Measurements from ENCODE around the gene TMPRSS11B. TPM values are rescaled to one million over a fixed set of nuclear protein-coding genes. Genes with fewer than 3 reads are reported as not detected.
"Not testable (repeated sequence)": the region's sequence is repeated elsewhere in the genome, so short reads cannot be mapped to it uniquely, and the experiment has no call there.

Gene TMPRSS11B
- total RNA-seq, 4 donors from 2014 or later: not detected

DNA sequence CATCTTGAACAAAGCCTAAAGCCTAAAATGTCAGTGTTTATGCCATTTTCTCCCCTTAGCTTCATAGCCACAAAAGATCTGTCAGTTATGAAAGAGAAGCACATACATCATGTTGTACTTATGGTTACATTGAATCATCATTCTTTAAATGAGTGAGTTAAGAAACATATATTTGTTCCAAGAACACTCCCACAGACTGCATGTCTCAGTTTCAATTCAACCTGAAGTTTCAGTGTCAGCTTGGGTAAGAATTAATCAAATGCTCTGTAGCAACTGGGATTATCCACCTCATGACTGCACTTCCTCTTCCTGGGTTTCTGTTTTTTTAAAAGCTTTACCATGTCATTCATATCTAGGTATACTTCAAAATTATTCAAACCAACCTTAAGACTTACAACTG is 3.9 kb upstream of the TMPRSS11B start:
- no peak overlapping the region for H3K4me3 ChIP-seq (ENCODE audit: low read depth, poor library complexity, severe bottlenecking)
- intact Hi-C loops (cut with DNase I; ENCODE audit: low total_unique reads): no loop called here
- no peak for DNase-seq (ENCODE audit: low spot score in 2 of 2)
- no peak for TF ChIP-seq POLR2A (IDR thresholded peaks at IDR 0.05)
- TF ChIP-seq, protein P1, sequence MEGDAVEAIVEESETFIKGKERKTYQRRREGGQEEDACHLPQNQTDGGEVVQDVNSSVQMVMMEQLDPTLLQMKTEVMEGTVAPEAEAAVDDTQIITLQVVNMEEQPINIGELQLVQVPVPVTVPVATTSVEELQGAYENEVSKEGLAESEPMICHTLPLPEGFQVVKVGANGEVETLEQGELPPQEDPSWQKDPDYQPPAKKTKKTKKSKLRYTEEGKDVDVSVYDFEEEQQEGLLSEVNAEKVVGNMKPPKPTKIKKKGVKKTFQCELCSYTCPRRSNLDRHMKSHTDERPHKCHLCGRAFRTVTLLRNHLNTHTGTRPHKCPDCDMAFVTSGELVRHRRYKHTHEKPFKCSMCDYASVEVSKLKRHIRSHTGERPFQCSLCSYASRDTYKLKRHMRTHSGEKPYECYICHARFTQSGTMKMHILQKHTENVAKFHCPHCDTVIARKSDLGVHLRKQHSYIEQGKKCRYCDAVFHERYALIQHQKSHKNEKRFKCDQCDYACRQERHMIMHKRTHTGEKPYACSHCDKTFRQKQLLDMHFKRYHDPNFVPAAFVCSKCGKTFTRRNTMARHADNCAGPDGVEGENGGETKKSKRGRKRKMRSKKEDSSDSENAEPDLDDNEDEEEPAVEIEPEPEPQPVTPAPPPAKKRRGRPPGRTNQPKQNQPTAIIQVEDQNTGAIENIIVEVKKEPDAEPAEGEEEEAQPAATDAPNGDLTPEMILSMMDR (IDR thresholded peaks at IDR 0.05): no peak

DNA sequence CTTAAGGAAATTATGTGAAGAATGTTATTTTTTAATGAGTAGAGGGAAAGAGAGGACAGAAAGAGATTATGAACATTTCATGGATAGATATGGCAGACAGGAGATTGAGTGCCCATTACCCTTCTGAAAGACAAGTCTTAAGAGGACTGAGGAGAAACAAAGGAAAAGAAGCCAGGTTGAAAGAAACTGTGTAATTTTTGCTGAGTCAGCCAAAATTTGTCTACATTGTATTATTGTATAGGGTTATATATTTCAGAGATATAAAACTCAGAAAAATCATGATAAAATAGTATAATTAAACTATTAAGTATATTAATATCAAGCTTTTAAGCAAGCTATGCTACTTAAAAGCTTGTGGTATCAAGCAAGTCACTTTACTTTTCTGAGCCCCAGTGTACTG is 4.9 kb downstream of the TMPRSS11B start:
- intact Hi-C loops (cut with DNase I; ENCODE audit: low total_unique reads): no loop called here
- no peak for TF ChIP-seq POLR2A (IDR thresholded peaks at IDR 0.05)
- TF ChIP-seq, protein P1 (IDR thresholded peaks at IDR 0.05): no peak
- DNase-seq (ENCODE audit: low spot score in 2 of 2): no peak
- H3K4me3 ChIP-seq (ENCODE audit: low read depth, poor library complexity, severe bottlenecking): no peak overlapping the region

DNA sequence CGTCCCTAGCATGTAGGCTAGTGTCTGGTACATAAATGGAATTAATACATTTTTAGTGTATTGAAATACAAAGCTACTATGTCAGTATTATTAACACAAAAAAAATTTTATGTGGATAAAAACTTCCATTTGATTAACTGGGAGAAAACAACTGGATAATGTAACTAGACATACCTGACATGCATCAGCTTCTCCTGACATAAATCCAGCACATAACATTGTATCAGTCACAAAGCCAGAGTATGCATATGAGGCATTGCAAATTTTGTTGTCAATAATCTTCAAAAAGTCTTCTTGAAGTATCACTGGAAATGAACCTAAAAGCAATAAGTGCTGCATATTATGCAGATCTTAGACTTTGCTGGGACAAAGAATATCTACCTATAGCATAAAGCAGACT is 16.9 kb downstream of the TMPRSS11B start:
- WGBS, 2 donors: 53 to 60% methylated on average over 1 of the region's 1 CpG
- DNase-seq (ENCODE audit: low spot score in 2 of 2): no peak
- no peak for TF ChIP-seq POLR2A (IDR thresholded peaks at IDR 0.05)
- H3K4me3 ChIP-seq (ENCODE audit: low read depth, poor library complexity, severe bottlenecking): no peak overlapping the region
- intact Hi-C loops (cut with DNase I; ENCODE audit: low total_unique reads): no loop called here

DNA sequence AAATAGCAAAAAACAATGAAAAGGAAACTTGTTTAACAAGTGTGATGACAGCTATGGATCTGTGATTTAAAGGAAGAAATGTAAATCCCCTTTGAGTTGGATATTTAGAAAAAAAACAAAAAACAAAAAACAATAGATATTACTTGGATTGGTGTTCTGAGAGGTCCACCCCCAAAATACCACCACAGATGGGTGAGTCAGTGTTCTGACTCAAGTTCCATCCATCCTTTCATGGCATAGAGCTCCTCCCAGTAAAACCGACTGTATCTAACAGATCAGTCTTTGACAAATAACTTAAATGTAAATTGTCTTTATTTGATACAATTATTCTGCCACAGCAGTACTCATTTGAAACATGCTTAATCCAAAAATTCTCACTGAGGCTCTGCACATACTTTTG is 27.4 kb downstream of the TMPRSS11B start:
- intact Hi-C loops (cut with DNase I; ENCODE audit: low total_unique reads): no loop called here
- TF ChIP-seq, protein P1 (IDR thresholded peaks at IDR 0.05): no peak
- TF ChIP-seq POLR2A (IDR thresholded peaks at IDR 0.05): no peak
- WGBS, 2 donors: 23 to 33% methylated on average over 1 of the region's 1 CpG
- DNase-seq (ENCODE audit: low spot score in 2 of 2): no peak
- H3K4me3 ChIP-seq (ENCODE audit: low read depth, poor library complexity, severe bottlenecking): no peak overlapping the region

DNA sequence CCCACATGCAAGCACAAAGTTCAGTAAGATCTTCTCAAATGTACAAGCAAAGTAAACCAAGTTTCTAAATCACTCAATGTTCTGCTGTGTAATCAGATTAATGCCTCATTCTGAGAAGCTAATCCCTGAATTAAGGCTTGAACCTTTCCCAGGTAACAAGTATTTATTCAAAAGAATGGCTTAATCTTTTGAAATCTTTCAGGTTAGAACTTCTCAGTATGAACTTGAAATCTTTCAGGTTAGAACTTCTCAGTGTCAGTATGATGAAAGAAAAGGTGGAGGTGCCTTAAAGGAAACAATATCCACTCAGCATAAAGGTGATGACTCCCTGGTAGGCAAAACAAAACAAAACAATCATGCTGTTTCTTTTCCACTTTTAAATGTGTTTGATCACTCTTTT is 29.0 kb downstream of the TMPRSS11B start:
- no peak overlapping the region for H3K4me3 ChIP-seq (ENCODE audit: low read depth, poor library complexity, severe bottlenecking)
- no peak for DNase-seq (ENCODE audit: low spot score in 2 of 2)
- TF ChIP-seq, protein P1 (IDR thresholded peaks at IDR 0.05): no peak
- TF ChIP-seq POLR2A (IDR thresholded peaks at IDR 0.05): no peak
- intact Hi-C loops (cut with DNase I; ENCODE audit: low total_unique reads): no loop called here

DNA sequence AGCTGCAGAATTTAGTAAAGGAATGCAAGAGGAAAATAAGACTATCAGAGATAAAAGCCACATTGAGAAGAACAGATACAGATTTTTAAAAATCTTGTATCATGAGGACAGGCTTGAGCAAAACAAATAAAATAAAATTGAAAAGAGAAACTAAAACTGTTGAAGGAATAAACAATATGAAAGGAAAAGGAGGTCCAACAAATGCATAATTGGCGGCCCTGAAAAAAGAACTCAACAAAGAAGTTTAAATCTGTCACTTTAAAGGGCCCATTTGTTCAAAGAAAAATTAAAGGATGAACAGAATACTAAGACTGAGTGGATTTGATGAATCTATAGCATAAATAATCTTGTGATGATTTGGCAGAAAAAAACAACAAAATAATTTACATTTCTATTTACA is 36.5 kb downstream of the TMPRSS11B start:
- intact Hi-C loops (cut with DNase I; ENCODE audit: low total_unique reads): no loop called here
- WGBS, 2 donors: 80 to 83% methylated on average over 1 of the region's 1 CpG

DNA sequence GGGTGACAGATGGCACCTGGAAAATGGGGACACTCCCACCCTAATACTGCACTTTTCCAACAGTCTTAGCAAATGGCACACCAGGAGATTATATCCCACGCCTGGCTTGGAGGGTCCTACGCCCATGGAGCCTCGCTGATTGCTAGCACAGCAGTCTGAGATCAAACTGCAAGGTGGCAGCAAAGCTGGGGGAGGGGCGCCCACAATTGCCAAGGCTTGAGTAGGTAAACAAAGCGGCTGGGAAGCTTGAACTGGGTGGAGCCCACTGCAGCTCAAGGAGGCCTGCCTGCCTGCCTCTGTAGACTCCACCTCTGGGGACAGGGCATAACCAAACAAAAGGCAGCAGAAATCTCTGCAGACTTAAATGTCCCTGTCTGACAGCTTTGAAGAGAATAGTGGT is 51.2 kb downstream of the TMPRSS11B start:
- DNase-seq (ENCODE audit: low spot score in 2 of 2); intact Hi-C loops (cut with DNase I; ENCODE audit: low total_unique reads); H3K4me3 ChIP-seq (ENCODE audit: low read depth, poor library complexity, severe bottlenecking): not testable (repeated sequence)
- 86 to 87% methylated on average over 5 of the region's 5 CpGs for WGBS, 2 donors

More for the DNA sequence above, 36.5 kb downstream of the TMPRSS11B start:
- no peak overlapping the region for H3K4me3 ChIP-seq (ENCODE audit: low read depth, poor library complexity, severe bottlenecking)
- no peak for TF ChIP-seq POLR2A (IDR thresholded peaks at IDR 0.05)
- TF ChIP-seq, protein P1 (IDR thresholded peaks at IDR 0.05): no peak
- DNase-seq (ENCODE audit: low spot score in 2 of 2): no peak
